Endometrial microvascular endothelial cells (primary cell): ENCODE results near the gene DIP2C. TPM values are rescaled to one million over a fixed set of nuclear protein-coding genes. Genes with fewer than 3 reads are reported as not detected.
"Not testable (repeated sequence)": the region's sequence is repeated elsewhere in the genome, so short reads cannot be mapped to it uniquely, and the experiment has no call there.

Experiments used
- in situ Hi-C: cut with HindIII; loops from 2 replicates; pipeline ENCODE4 v1.10.0; 2017; ENCODE audit warnings: low sequenced_read_pairs, low pct_unique_long_range_greater_than_20kb; ENCODE audit errors: inconsistent ontology term
- total RNA-seq: library from RNA; depleted of rRNA; stranded (reverse); fragments of >200 nt; gene quantifications from one replicate; pipeline ENCODE4 v1.2.3, GENCODE V29; 2015; ENCODE audit errors: inconsistent ontology term

The DIP2C gene
- total RNA-seq, 1 donor from 2014 or later = 3.2 TPM

DNA sequence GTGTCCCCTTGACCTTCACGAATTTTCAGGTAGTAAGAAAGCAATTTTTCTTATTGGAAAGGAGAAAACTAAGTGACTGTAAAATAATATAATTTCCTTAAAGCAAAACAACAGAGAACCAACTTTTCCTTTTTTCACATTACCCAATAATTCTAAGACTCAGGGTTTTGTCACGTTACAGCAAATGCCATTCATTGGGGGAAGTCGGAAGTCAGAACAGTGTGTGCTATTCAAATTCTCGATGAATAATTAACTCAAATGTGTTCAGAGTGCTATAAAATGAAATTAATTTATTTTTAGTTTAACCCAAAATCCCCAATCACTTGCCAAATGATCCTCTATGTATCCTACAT, 40.0 kb downstream of the DIP2C start:
- in situ Hi-C loops = no loop called here

- in situ Hi-C loops = not testable (repeated sequence)
Observed at GRCh38 chr10:647019-647418, 42.4 kb downstream of the DIP2C start.

DNA sequence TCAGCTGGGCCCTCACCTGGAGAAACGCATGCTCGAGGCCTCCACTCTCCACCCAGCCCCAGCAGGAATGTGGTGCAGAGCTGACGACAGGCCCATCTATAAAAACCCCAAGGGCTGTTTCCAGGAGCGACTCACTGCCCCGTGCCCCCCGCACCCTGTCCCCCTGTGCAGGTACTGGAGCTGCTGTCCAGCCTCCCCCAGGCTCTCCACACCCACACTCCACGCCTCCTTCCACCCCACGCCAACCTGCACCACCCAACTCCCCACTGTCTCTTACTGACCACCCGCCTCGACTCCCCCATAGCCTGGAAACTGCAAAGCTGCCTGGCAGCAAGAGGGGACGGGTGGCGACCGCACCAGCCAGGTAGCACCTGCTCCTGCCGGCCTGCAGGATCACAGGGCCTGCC, 43.3 kb downstream of the DIP2C start:
- in situ Hi-C loops = no loop called here

GRCh38 chr10:644943-645334, 44.5 kb downstream of the DIP2C start:
- in situ Hi-C loops = no loop called here

DNA sequence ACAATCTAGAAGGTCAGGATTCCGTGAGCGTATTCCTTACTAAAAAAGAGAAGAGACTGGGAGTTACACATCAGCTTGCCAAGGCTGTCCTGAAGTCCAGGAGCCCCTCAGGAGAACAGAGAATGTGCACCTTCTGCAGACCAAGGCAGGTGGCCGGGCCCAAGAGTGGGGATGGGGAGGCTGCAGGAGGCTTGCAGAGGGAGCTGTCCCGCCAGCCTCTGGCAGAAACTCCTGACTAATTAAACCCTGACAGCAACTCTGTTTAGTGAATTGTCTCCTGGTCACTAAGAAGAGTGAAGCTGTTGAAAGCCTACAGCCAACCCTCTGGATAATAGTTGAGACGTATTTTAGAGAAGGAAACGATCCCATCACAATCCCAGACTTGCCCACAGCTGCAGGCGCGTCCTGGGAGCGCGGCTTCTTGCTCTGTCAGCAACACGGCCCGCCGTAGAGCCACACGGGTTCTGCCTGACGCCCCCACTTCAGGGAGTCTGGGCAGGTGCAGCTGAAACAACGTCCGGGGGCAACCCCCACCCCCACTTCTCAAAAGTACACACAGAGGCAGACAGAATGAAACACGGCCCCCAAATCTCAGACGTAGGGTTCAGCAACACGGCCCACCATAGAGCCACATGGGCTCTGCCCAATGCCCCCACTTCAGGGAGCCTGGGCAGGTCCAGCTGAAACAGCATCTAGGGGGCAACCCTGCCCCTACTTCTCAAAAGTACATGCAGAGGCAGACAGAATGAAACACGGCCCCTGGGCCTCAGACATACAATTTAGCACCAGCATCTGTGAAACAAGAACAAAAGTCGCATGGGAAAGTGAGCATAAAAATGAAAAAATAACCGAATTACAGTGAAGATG, 45.2 kb downstream of the DIP2C start:
- in situ Hi-C loops = no loop called here

GRCh38 chr10:642186-642890, 47.1 kb downstream of the DIP2C start:
- in situ Hi-C loops = no loop called here

GRCh38 chr10:641149-642010, 48.1 kb downstream of the DIP2C start:
- in situ Hi-C loops = no loop called here

GRCh38 chr10:640673-641045, 48.8 kb downstream of the DIP2C start:
- in situ Hi-C loops = no loop called here

DNA sequence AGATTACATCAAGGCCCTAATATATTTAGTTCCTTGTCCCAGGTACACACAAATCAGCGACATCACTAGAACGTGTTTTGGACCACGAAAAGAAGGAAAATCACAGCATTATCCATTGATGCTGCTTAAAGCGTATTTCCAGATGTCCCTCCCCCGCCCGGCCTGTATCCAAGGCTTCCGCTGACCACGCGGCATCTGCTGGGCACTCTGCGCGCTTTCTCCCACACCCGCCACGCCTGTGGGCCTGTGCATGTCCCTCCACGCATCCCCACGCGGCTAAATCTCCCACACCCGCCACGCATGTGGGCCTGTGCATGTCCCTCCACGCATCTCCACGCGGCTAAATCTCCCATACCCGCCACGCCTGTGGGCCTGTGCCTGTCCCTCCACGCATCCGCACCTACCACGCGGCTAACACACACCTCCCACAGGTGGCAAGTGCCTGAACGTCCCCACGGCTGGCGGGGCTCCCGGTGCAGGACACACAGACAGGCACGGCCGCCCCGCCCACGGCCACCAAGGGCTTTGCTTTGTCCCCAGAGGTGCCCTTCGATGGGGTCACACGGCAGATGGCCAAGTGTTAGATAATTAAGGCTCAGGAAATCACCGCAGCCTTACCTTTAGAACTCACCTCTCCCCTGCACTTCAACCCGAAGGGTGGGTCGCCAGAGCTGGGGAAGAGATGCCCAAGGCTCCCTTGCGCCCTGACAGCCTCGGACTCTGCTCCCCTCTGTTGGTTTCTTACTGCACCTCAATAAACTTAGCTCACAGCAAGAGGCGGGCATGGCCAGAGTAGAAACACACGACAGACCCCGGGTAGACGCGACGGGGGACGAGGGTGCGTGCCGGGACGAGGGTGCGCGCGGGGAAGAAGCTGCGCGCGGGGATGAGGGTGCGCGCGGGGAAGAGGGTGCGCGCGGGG, 49.5 kb downstream of the DIP2C start:
- in situ Hi-C loops = no loop called here

DNA sequence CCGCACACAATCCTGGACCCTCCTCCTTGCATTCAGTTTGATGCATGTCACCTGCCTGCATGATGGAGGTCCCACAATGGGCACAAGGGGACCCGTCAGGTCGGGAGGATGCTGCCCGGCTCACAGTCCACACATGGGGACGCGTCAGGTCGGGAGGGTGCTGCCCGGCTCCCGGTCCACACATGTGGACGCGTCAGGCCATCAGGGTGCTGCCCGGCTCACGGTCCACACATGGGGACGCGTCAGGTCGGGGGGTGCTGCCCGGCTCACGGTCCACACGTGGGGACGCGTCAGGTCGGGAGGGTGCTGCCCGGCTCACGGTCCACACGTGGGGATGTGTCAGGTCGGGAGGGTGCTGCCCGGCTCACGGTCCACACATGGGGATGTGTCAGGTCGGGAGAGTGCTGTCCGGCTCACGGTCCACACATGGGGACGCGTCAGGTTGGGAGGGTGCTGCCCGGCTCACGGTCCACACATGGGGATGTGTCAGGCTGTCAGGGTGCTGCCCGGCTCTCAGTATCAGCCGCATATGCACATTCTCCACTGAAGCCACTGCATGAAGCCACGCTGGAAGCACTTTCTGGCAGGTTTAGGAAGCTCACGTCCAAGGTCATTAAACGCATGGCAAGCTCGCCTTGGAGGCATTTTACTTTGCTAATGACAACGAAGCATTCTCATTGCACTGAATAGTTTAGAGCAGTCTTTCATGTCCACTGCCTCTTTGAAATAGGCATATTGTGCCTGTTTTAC, 50.3 kb downstream of the DIP2C start:
- in situ Hi-C loops = no loop called here

DNA sequence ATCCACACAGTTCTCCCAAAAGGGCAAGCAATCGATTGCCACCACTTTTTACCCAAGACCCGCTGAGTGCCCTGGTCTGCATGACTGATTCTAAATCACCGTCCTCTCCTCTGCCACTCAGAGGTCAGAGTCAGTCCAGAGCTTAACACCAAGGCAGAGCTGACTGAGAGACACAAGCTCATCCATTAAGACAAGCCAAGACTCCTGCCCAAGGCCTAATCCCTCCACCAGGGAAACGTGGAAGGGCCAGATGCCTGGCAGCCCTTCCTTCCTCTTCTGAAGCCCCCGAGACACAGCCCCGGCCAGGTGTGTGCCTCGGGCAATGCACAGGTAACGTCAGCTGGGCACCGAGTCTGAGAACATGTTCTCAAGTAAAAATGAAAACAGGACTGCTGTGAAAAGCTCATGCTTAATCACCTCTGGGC, 51.7 kb downstream of the DIP2C start:
- in situ Hi-C loops = no loop called here

GRCh38 chr10:637221-637620, 52.2 kb downstream of the DIP2C start:
- in situ Hi-C loops = no loop called here

DNA sequence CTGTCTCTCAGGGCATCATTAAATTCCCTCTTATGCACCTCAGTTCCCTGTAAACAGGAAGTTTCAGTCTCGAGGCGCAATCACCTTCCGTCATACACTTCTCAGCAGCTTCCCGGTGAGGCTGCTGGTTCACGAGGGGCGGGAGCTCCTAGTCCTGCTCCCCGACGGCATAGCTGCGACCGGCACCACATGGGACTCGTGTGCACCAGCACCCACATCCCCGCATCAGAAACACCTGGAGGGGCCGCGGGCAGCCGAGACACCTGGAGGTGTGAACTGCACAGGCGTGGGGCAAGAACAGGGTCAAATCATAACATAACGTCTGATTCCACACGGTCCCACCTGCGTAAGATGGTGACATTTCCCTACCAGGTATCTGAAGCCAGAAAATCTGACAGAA, 52.7 kb downstream of the DIP2C start:
- in situ Hi-C loops = no loop called here

- in situ Hi-C loops = no loop called here
Observed at GRCh38 chr10:636016-636730, 53.3 kb downstream of the DIP2C start.

DNA sequence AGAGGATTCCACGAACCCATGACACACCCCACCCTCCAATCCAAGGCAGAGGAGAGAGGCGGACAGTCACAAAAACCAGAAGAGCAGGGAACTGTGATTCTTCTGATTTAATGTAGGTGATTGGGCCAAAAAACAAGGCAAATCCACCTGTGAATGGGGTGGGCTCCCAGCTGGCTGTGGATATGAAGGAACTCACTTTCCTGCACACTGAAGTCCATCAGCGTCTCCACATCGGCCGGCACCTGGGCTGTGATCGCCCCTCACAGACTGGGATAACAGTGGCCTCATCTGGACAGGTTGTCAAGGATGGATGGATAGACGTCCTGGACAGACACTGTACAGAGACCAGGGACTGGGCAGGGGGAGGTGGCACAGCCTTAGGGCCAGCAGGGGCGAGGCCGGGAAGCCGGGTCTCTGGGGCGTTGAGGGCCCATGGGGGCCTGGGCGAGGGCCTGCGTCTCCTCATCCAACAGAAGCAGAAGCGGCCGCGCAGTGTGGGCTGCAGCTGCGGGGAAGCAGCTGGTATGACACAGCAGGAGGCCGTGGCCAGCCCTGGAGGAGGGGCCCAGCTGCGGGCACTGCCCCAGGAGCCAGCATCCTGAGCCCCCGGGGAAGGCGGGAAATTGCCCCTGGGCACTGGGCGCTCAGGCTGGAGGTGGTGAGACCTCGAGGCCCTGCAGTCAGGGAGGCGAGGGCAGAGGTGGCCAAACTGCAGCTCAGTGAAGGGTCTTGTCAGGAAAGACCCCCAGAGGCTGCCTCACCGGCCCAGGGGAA, 54.2 kb downstream of the DIP2C start:
- in situ Hi-C loops = no loop called here

- in situ Hi-C loops = no loop called here
Observed at GRCh38 chr10:634256-634655, 55.2 kb downstream of the DIP2C start.
